HEK293 (cell line): Measurements from ENCODE around the gene GMPPA.
A peak's percentile ranks its signal among the peaks of the same experiment; 100 is the strongest.

Source experiments
- CTCF ChIA-PET: fragments of 350-600 bp; formaldehyde crosslinking; extraction: SDS; loops from one replicate; lab custom pipeline; 2021; ENCODE audit warnings: antibody characterized with exemption; lab: Yijun Ruan, JAX
- POLR2A ChIA-PET: fragments of 300-600 bp; formaldehyde crosslinking; extraction: SDS; loops from one replicate; lab custom pipeline; 2020; ENCODE audit warnings: antibody characterized with exemption, inconsistent platforms; lab: Yijun Ruan, JAX
- H3K27ac ChIP-seq: fragments of 200-500 bp; sonication (Bioruptor generic); 2 replicates; pipeline ENCODE4 v1.5.1; 2014; ENCODE audit warnings: low read depth, low read length, control low read depth, inconsistent platforms; ENCODE audit errors: extremely low read depth
- H3K36me3 ChIP-seq, 2 experiments: fragments of 200-500 bp in 1 of 2; sonication (Bioruptor generic) in 1 of 2; 1 replicate in 1 of 2; 2 replicates in 1 of 2; pipeline ENCODE4 v1.5.1; 2014 to 2017; ENCODE audit warnings: inconsistent platforms in 2 of 2, low read length in 2 of 2; ENCODE audit not compliant: control insufficient read depth in 2 of 2, insufficient read depth in 1 of 2
- H3K4me1 ChIP-seq: fragments of 200-500 bp; sonication (Bioruptor generic); 2 replicates; pipeline ENCODE4 v1.5.1; 2014; ENCODE audit warnings: mild to moderate bottlenecking, low read length, inconsistent platforms; ENCODE audit not compliant: control insufficient read depth, insufficient read depth
- H3K4me3 ChIP-seq: 2 replicates; pipeline ENCODE4 v1.5.1; 2011; ENCODE audit warnings: low read depth, mild to moderate bottlenecking, control low read depth, low read length, moderate library complexity
- H3K9me3 ChIP-seq: fragments of 200-500 bp; sonication (Bioruptor generic); 2 replicates; pipeline ENCODE4 v1.5.1; 2014; ENCODE audit warnings: low read depth, low read length, inconsistent platforms; ENCODE audit not compliant: control insufficient read depth, insufficient read depth
- EGR2 ChIP-seq: fragments of 450-650 bp; formaldehyde crosslinking; IDR thresholded peaks from 2 replicates; pipeline ENCODE4 v1.5.1; 2016; ENCODE audit warnings: low read depth, missing biosample characterization, missing genetic modification characterization
- GLIS2 ChIP-seq: fragments of 450-650 bp; formaldehyde crosslinking; IDR thresholded peaks from 2 replicates; pipeline ENCODE4 v1.5.1; 2016; ENCODE audit warnings: missing biosample characterization, missing genetic modification characterization
- SCRT2 ChIP-seq: fragments of 450-650 bp; formaldehyde crosslinking; IDR thresholded peaks from 2 replicates; pipeline ENCODE4 v1.5.1; 2016; ENCODE audit warnings: missing biosample characterization, missing genetic modification characterization
- SP7 ChIP-seq: fragments of 450-650 bp; formaldehyde crosslinking; IDR thresholded peaks from 2 replicates; pipeline ENCODE4 v1.5.1; 2016; ENCODE audit warnings: missing biosample characterization, missing genetic modification characterization
- ZNF140 ChIP-seq: fragments of 450-650 bp; formaldehyde crosslinking; IDR thresholded peaks from 2 replicates; pipeline ENCODE4 v1.5.1; 2016; ENCODE audit warnings: missing biosample characterization, missing genetic modification characterization
- ZNF174 ChIP-seq: fragments of 450-650 bp; formaldehyde crosslinking; IDR thresholded peaks from 2 replicates; pipeline ENCODE4 v1.5.0; 2017; ENCODE audit warnings: missing biosample characterization, mild to moderate bottlenecking, missing genetic modification characterization
- ZNF2 ChIP-seq: fragments of 450-650 bp; formaldehyde crosslinking; IDR thresholded peaks from 2 replicates; pipeline ENCODE4 v1.5.1; 2016; ENCODE audit warnings: missing biosample characterization, missing genetic modification characterization
- ZNF202 ChIP-seq: fragments of 450-650 bp; formaldehyde crosslinking; IDR thresholded peaks from 2 replicates; pipeline ENCODE4 v1.5.1; 2016; ENCODE audit warnings: missing biosample characterization, missing genetic modification characterization, borderline replicate concordance
- ZNF292 ChIP-seq: fragments of 450-650 bp; formaldehyde crosslinking; IDR thresholded peaks from 2 replicates; pipeline ENCODE4 v1.5.1; 2016; ENCODE audit warnings: low read depth, missing biosample characterization, missing genetic modification characterization, borderline replicate concordance
- ZNF416 ChIP-seq: fragments of 450-650 bp; formaldehyde crosslinking; IDR thresholded peaks from 2 replicates; pipeline ENCODE4 v1.5.1; 2016; ENCODE audit warnings: missing biosample characterization, missing genetic modification characterization
- ZNF530 ChIP-seq: fragments of 450-650 bp; formaldehyde crosslinking; IDR thresholded peaks from 2 replicates; pipeline ENCODE4 v1.5.1; 2016; ENCODE audit warnings: low read depth, missing biosample characterization, missing genetic modification characterization
- ZNF544 ChIP-seq: fragments of 450-650 bp; formaldehyde crosslinking; IDR thresholded peaks from 2 replicates; pipeline ENCODE4 v1.5.0; 2017; ENCODE audit warnings: missing biosample characterization, missing genetic modification characterization
- ZNF548 ChIP-seq: fragments of 450-650 bp; formaldehyde crosslinking; IDR thresholded peaks from 2 replicates; pipeline ENCODE4 v1.5.1; 2016; ENCODE audit warnings: missing biosample characterization, missing genetic modification characterization
- ZNF558 ChIP-seq: fragments of 450-650 bp; formaldehyde crosslinking; IDR thresholded peaks from 2 replicates; pipeline ENCODE4 v1.5.1; 2016; ENCODE audit warnings: missing biosample characterization, missing genetic modification characterization
- ZNF585B ChIP-seq: fragments of 450-650 bp; formaldehyde crosslinking; IDR thresholded peaks from 2 replicates; pipeline ENCODE4 v1.5.1; 2016; ENCODE audit warnings: missing biosample characterization, missing genetic modification characterization
- ZNF621 ChIP-seq: fragments of 450-650 bp; formaldehyde crosslinking; IDR thresholded peaks from 2 replicates; pipeline ENCODE4 v1.5.1; 2017; ENCODE audit warnings: missing biosample characterization, missing genetic modification characterization
- ZNF629 ChIP-seq: fragments of 450-650 bp; formaldehyde crosslinking; IDR thresholded peaks from 2 replicates; pipeline ENCODE4 v1.5.1; 2017; ENCODE audit warnings: missing biosample characterization, missing genetic modification characterization
- ZNF654 ChIP-seq: fragments of 450-650 bp; formaldehyde crosslinking; IDR thresholded peaks from 2 replicates; pipeline ENCODE4 v1.5.1; 2016; ENCODE audit warnings: low read depth, missing biosample characterization, missing genetic modification characterization
- ZNF658 ChIP-seq: fragments of 450-650 bp; formaldehyde crosslinking; IDR thresholded peaks from 2 replicates; pipeline ENCODE4; 2016; ENCODE audit warnings: missing biosample characterization, missing genetic modification characterization
- ZNF664 ChIP-seq: fragments of 450-650 bp; formaldehyde crosslinking; IDR thresholded peaks from 2 replicates; pipeline ENCODE4 v1.5.1; 2016; ENCODE audit warnings: missing biosample characterization, missing genetic modification characterization
- TF ChIP-seq, protein P1 (sequence below): fragments of 450-650 bp; formaldehyde crosslinking; IDR thresholded peaks from 2 replicates; pipeline ENCODE4 v1.5.1; 2017; ENCODE audit warnings: missing biosample characterization, missing genetic modification characterization
- TF ChIP-seq, protein P2 (sequence below): fragments of 450-650 bp; formaldehyde crosslinking; IDR thresholded peaks from 2 replicates; pipeline ENCODE4 v1.5.1; 2016; ENCODE audit warnings: missing biosample characterization, missing genetic modification characterization
- TF ChIP-seq, protein P3 (sequence below): fragments of 450-650 bp; formaldehyde crosslinking; IDR thresholded peaks from 2 replicates; pipeline ENCODE4; 2016; ENCODE audit warnings: missing biosample characterization, missing genetic modification characterization

GMPPA gene

DNA sequence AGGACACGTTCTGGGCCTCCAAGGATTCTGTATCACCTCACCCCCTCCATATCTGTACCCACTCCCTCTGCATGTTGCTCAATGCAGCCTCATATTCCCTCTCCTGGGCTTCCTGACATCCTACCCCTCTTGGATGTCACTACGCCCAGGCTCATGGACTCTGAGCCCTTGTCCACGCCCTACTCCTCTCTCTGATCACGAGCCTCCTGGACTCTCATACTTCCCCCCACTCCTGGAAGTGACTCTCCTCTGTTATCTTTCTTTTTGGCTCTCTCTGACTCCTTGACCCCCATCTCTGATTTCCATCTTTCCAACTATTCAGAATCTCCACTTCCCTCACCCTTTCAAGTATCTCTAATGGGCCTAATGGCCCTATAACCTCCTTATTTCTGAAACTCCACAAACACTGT, 47.3 kb downstream of the GMPPA start:
- TF ChIP-seq SCRT2 (no peak), EGR2 (tag by site-specific recombination) (peak; percentile 30; the same call in 1 of the 2 replicates)
- ChIA-PET POLR2A (interaction anchor here (0.8 kb wide), 1 partner anchor 54 kb away, joined by 3 read pairs; no protein-coding TSS in a partner anchor), CTCF (interaction anchor here (1.2 to 7.2 kb wide), 2 partner anchors 14 to 99 kb away, joined by 3 to 112 read pairs; no protein-coding TSS in a partner anchor)
- H3K4me3 ChIP-seq, result no peak overlapping the region
- no peaks in the 10 kb centered on the region for H3K9me3 ChIP-seq
- H3K4me1 ChIP-seq, result no peaks in the 10 kb centered on the region
- no peak overlapping the region for H3K27ac ChIP-seq
- H3K36me3 ChIP-seq, result peaks cover 0 to 9% of the 10 kb centered on the region in 2 experiments; a peak in 1 of 3 replicates

DNA sequence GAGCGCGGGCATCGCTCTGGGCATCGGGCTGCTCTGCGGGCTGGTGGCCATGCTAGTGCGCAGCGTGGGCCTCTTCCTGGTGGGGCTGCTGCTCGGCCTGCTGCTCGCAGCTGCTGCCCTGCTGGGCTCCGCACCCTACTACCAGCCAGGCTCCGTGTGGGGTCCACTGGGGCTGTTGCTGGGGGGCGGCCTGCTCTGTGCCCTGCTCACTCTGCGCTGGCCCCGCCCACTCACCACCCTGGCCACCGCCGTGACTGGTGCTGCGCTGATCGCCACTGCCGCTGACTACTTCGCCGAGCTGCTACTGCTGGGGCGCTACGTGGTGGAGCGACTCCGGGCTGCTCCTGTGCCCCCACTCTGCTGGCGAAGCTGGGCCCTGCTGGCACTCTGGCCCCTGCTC, 48.9 kb downstream of the GMPPA start:
- ChIA-PET CTCF (no interaction called here), POLR2A (no interaction called here)
- H3K4me1 ChIP-seq, result peaks cover 3% of the 10 kb centered on the region; the same call in 1 of the 2 replicates
- peaks cover 0 to 3% of the 10 kb centered on the region in 2 experiments; a peak in 1 of 3 replicates for H3K36me3 ChIP-seq
- no peaks in the 10 kb centered on the region for H3K9me3 ChIP-seq
- no peak overlapping the region for H3K4me3 ChIP-seq
- no peak overlapping the region for H3K27ac ChIP-seq
- no peak for TF ChIP-seq ZNF2 (tag by site-specific recombination)
- no peak for TF ChIP-seq SP7 (tag by site-specific recombination)
- TF ChIP-seq GLIS2, result no peak
- TF ChIP-seq ZNF416 (tag by site-specific recombination), result no peak
- TF ChIP-seq, protein P1, sequence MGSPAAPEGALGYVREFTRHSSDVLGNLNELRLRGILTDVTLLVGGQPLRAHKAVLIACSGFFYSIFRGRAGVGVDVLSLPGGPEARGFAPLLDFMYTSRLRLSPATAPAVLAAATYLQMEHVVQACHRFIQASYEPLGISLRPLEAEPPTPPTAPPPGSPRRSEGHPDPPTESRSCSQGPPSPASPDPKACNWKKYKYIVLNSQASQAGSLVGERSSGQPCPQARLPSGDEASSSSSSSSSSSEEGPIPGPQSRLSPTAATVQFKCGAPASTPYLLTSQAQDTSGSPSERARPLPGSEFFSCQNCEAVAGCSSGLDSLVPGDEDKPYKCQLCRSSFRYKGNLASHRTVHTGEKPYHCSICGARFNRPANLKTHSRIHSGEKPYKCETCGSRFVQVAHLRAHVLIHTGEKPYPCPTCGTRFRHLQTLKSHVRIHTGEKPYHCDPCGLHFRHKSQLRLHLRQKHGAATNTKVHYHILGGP, result no peak
- TF ChIP-seq, protein P2, sequence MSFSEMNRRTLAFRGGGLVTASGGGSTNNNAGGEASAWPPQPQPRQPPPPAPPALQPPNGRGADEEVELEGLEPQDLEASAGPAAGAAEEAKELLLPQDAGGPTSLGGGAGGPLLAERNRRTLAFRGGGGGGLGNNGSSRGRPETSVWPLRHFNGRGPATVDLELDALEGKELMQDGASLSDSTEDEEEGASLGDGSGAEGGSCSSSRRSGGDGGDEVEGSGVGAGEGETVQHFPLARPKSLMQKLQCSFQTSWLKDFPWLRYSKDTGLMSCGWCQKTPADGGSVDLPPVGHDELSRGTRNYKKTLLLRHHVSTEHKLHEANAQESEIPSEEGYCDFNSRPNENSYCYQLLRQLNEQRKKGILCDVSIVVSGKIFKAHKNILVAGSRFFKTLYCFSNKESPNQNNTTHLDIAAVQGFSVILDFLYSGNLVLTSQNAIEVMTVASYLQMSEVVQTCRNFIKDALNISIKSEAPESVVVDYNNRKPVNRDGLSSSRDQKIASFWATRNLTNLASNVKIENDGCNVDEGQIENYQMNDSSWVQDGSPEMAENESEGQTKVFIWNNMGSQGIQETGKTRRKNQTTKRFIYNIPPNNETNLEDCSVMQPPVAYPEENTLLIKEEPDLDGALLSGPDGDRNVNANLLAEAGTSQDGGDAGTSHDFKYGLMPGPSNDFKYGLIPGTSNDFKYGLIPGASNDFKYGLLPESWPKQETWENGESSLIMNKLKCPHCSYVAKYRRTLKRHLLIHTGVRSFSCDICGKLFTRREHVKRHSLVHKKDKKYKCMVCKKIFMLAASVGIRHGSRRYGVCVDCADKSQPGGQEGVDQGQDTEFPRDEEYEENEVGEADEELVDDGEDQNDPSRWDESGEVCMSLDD, result no peak
- TF ChIP-seq ZNF585B (tag by site-specific recombination), result no peak
- TF ChIP-seq ZNF658 (tag by site-specific recombination), result no peak
- no peak for TF ChIP-seq ZNF548 (tag by site-specific recombination)
- TF ChIP-seq ZNF530 (tag by site-specific recombination), result no peak
- no peak for TF ChIP-seq ZNF202 (tag by site-specific recombination)
- TF ChIP-seq ZNF621 (tag by site-specific recombination), result no peak
- TF ChIP-seq ZNF174 (tag by site-specific recombination), result no peak
- TF ChIP-seq, protein P3, sequence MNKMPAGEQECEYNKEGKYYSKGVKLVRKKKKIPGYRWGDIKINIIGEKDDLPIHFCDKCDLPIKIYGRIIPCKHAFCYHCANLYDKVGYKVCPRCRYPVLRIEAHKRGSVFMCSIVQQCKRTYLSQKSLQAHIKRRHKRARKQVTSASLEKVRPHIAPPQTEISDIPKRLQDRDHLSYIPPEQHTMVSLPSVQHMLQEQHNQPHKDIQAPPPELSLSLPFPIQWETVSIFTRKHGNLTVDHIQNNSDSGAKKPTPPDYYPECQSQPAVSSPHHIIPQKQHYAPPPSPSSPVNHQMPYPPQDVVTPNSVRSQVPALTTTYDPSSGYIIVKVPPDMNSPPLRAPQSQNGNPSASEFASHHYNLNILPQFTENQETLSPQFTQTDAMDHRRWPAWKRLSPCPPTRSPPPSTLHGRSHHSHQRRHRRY (tag by site-specific recombination), result no peak
- TF ChIP-seq ZNF629, result no peak

DNA sequence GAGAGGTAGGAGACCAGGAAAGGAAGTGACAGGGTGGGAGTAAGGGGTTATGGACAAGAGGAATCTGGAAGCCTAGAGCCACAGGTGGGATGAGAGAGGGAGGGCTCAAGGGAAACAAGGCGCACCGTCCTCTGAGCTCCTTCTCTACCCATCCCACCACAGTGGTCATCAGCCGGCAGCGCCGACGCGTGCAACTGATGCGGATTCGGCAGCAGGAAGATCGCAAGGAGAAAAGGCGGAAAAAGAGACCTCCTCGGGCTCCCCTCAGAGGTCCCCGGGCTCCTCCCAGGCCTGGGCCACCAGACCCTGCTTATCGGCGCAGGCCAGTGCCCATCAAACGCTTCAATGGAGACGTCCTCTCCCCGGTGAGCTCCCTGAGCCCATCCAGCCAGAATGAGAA, 50.3 kb downstream of the GMPPA start:
- no peak overlapping the region for H3K4me3 ChIP-seq
- peaks cover 3% of the 10 kb centered on the region; the same call in 1 of the 2 replicates for H3K4me1 ChIP-seq
- TF ChIP-seq ZNF292 (tag by site-specific recombination) (no peak), ZNF558 (tag by site-specific recombination) (no peak), ZNF664 (no peak), ZNF544 (no peak), ZNF140 (tag by site-specific recombination) (no peak), ZNF654 (tag by site-specific recombination) (no peak)
- POLR2A ChIA-PET, result no interaction called here
- peaks cover 0 to 3% of the 10 kb centered on the region in 2 experiments; a peak in 1 of 3 replicates for H3K36me3 ChIP-seq
- H3K27ac ChIP-seq, result no peak overlapping the region
- H3K9me3 ChIP-seq, result no peaks in the 10 kb centered on the region
- CTCF ChIA-PET, result interaction anchor here (0.6 to 1.4 kb wide), 6 partner anchors 19 to 156 kb away, joined by 3 to 4 read pairs (median 3); no protein-coding TSS in a partner anchor
